MCF 10A (cell line): ENCODE results near the gene PAX5. TPM values are rescaled to one million over a fixed set of nuclear protein-coding genes. Genes with fewer than 3 reads are reported as not detected.

Experiments used
- BruUV-seq: library from RNA; stranded (reverse); fragments of 400-500 nt; replicated peaks from 2 replicates; lab custom pipeline; 2021; lab: Mats Ljungman, UMichigan
- CTCF ChIA-PET: fragments of 300-600 bp; sonication (Branson Sonifier 250); formaldehyde crosslinking; extraction: SDS; loops from one replicate; lab custom pipeline; 2021; ENCODE audit warnings: antibody characterized with exemption, inconsistent platforms; lab: Yijun Ruan, JAX
- POLR2A ChIA-PET: fragments of 300-600, 350-650 bp; sonication (Branson Sonifier 250); formaldehyde crosslinking; extraction: SDS; loops from one replicate; lab custom pipeline; 2020; ENCODE audit warnings: antibody characterized with exemption, inconsistent platforms; lab: Yijun Ruan, JAX
- DNase-seq: peaks from one replicate; pipeline ENCODE4 v3.0.0-alpha.2; 2018; ENCODE audit not compliant: unreplicated experiment
- H3K27ac Mint-ChIP-seq: one replicate; pipeline ENCODE4 v1.8.0; 2022; ENCODE audit warnings: mild to moderate bottlenecking, low read depth, mixed read lengths; ENCODE audit not compliant: unreplicated experiment
- H3K27me3 Mint-ChIP-seq: one replicate; pipeline ENCODE4 v1.8.0; 2022; ENCODE audit warnings: mixed read lengths; ENCODE audit not compliant: insufficient read depth, unreplicated experiment
- H3K36me3 Mint-ChIP-seq: one replicate; pipeline ENCODE4 v1.8.0; 2022; ENCODE audit warnings: mild to moderate bottlenecking, moderate library complexity, mixed read lengths; ENCODE audit not compliant: insufficient read depth, unreplicated experiment
- H3K4me1 Mint-ChIP-seq: one replicate; pipeline ENCODE4 v1.8.0; 2022; ENCODE audit warnings: mixed read lengths; ENCODE audit not compliant: insufficient read depth, unreplicated experiment
- H3K4me3 Mint-ChIP-seq: one replicate; pipeline ENCODE4 v1.8.0; 2022; ENCODE audit warnings: mild to moderate bottlenecking, moderate library complexity, mixed read lengths; ENCODE audit not compliant: unreplicated experiment
- H3K9me3 Mint-ChIP-seq: one replicate; pipeline ENCODE4 v1.8.0; 2022; ENCODE audit warnings: mixed read lengths; ENCODE audit not compliant: unreplicated experiment
- intact Hi-C: fragments of 100-400 bp; cut with micrococcal nuclease; formaldehyde crosslinking; loops from 2 replicates; pipeline ENCODE4 v1.14.1; 2022
- total RNA-seq: library from RNA; stranded (reverse); gene quantifications from 2 replicates; pipeline ENCODE4 v1.2.3, GENCODE V29; 2022
- TF ChIP-seq, protein P1 (sequence below): fragments of 200-600 bp; IDR thresholded peaks from one replicate; pipeline ENCODE4 v1.8.0; 2022; ENCODE audit warnings: antibody characterized with exemption, mild to moderate bottlenecking; ENCODE audit not compliant: unreplicated experiment

The PAX5 gene
- total RNA-seq, 1 experiment from 2014 or later = not detected

DNA sequence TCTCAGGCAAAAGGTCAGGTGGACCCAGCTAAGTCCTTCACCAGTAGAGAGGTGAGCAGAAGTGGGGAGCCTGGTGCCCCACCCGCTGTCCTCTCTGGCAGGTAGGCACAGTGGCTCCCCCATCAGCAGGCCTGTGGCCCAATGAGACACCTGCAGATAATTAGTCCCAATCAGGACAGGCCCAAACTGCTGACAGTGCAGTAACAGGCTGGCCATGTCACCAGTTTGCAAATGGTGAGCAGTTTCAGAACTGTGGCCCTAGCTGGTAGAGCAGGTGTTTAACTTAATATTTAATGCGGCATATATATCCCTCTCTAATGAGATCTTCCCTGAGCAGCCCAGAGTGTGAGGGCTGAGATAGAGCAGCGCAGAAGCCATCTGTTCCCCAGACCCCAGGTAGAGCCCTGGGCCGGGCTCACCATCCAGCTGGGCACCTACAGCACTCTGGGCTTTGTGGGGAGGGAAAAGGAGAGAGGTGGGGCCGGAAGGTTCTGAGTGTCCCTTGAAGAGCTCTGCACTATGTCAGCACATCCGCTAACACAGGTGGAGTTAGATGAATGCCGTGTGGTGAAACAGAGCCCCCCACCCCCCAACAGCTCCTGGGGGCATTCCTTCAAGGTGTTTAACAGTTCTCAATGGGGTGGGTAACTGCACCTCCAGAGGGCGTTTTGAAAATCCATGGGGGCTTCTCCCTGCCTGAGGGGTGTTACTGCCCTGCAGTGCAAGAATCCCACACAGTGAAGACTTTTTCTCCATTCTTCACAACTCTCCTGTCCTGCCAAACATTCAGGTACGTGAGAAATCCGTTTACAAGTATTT lies 120.5 kb downstream of the PAX5 start:
- no peaks in the 10 kb centered on the region for H3K36me3 Mint-ChIP-seq
- H3K4me1 Mint-ChIP-seq = no peaks in the 10 kb centered on the region
- peaks cover 29% of the 10 kb centered on the region for H3K27me3 Mint-ChIP-seq
- POLR2A ChIA-PET = interaction anchor here (1.0 to 1.5 kb wide), 3 partner anchors 29 to 44 kb away, joined by 3 to 4 read pairs (median 3); no protein-coding TSS in a partner anchor
- TF ChIP-seq, protein P1, sequence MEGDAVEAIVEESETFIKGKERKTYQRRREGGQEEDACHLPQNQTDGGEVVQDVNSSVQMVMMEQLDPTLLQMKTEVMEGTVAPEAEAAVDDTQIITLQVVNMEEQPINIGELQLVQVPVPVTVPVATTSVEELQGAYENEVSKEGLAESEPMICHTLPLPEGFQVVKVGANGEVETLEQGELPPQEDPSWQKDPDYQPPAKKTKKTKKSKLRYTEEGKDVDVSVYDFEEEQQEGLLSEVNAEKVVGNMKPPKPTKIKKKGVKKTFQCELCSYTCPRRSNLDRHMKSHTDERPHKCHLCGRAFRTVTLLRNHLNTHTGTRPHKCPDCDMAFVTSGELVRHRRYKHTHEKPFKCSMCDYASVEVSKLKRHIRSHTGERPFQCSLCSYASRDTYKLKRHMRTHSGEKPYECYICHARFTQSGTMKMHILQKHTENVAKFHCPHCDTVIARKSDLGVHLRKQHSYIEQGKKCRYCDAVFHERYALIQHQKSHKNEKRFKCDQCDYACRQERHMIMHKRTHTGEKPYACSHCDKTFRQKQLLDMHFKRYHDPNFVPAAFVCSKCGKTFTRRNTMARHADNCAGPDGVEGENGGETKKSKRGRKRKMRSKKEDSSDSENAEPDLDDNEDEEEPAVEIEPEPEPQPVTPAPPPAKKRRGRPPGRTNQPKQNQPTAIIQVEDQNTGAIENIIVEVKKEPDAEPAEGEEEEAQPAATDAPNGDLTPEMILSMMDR = no peak
- BruUV-seq = no TSS peak
- no peak overlapping the region for H3K27ac Mint-ChIP-seq
- no peak for DNase-seq
- no peaks in the 10 kb centered on the region for H3K9me3 Mint-ChIP-seq
- CTCF ChIA-PET = interaction anchor here (0.6 to 0.7 kb wide), 5 partner anchors 55 to 1547 kb away, joined by 3 to 8 read pairs (median 3); no protein-coding TSS in a partner anchor
- H3K4me3 Mint-ChIP-seq = no peak overlapping the region
- intact Hi-C loops = no loop called here

DNA sequence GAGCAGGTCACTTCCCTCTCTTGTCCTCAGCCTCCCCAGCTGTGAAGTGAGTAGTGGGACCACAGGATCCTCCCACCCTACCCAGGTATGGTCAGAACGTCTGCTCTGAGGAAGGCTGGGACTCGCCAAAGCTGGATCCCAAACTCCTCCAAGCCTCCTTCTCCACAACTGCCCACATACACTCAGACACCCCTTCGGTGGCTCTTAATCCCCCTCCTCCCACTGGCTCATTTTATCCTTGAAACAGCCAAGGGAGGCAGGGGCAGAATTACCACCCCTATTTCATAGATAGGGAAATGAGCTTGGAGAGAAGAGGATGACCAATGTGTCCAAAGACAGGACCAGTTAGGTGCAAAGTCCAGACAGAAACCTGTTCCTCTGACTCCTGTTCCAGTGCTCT lies 121.4 kb downstream of the PAX5 start:
- no peak for DNase-seq
- Mint-ChIP-seq H3K4me1 (no peaks in the 10 kb centered on the region), H3K36me3 (no peaks in the 10 kb centered on the region), H3K27ac (no peak overlapping the region), H3K9me3 (no peaks in the 10 kb centered on the region), H3K4me3 (no peak overlapping the region), H3K27me3 (peaks cover 39% of the 10 kb centered on the region)
- intact Hi-C loops = no loop called here
- ChIA-PET POLR2A (no interaction called here), CTCF (interaction anchor here (0.6 to 1.1 kb wide), 2 partner anchors 13 to 458 kb away, joined by 3 to 4 read pairs; no protein-coding TSS in a partner anchor)
- no TSS peak for BruUV-seq
- TF ChIP-seq, protein P1 = no peak

- POLR2A ChIA-PET = no interaction called here
- H3K4me3 Mint-ChIP-seq = no peak overlapping the region
- no peaks in the 10 kb centered on the region for H3K36me3 Mint-ChIP-seq
- no TSS peak for BruUV-seq
- peaks cover 47% of the 10 kb centered on the region for H3K27me3 Mint-ChIP-seq
- no peak for DNase-seq
- no peaks in the 10 kb centered on the region for H3K9me3 Mint-ChIP-seq
- CTCF ChIA-PET = interaction anchor here (0.9 to 1.3 kb wide), 3 partner anchors 14 to 113 kb away, joined by 3 to 4 read pairs (median 4); no protein-coding TSS in a partner anchor
- no peaks in the 10 kb centered on the region for H3K4me1 Mint-ChIP-seq
- no peak overlapping the region for H3K27ac Mint-ChIP-seq
- TF ChIP-seq, protein P1 = no peak
- intact Hi-C loops = no loop called here
Observed at GRCh38 chr9:36911601-36912412, 122.3 kb downstream of the PAX5 start.

DNA sequence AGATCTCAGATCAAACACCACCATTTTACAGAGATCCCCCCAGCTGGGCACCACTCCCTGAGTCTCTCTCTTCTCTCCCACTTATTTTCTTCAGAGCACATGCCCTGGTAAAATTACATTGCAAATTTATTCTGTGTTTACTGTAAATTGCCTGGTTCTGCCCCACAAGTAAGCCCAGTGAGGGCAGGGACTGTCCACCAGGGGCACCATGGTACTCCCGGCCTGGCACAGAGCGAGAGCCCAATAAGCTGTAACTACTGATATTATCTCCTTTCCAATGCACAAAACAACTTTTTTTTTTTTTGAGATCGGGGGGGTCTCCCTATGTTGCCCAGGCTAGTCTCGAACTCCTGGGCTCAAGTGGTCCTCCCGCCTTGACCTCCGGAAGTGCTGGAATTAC lies 123.0 kb downstream of the PAX5 start:
- ChIA-PET CTCF (interaction anchor here (1.3 kb wide), 1 partner anchor 81 kb away, joined by 4 read pairs; no protein-coding TSS in a partner anchor), POLR2A (no interaction called here)
- DNase-seq = no peak
- Mint-ChIP-seq H3K4me3 (no peak overlapping the region), H3K27me3 (peaks cover 55% of the 10 kb centered on the region), H3K9me3 (no peaks in the 10 kb centered on the region), H3K4me1 (no peaks in the 10 kb centered on the region), H3K27ac (no peak overlapping the region), H3K36me3 (no peaks in the 10 kb centered on the region)
- intact Hi-C loops = no loop called here
- BruUV-seq = no TSS peak
- TF ChIP-seq, protein P1 = no peak
